Adrenal gland (tissue), 12 donors: ENCODE results near the gene DYNLRB2. TPM values are rescaled to one million over a fixed set of nuclear protein-coding genes. Genes with fewer than 3 reads are reported as not detected.

Experiments used
- DNase-seq, 7 donors: peaks; one replicate each; pipeline ENCODE4 v3.0.0-alpha.2; 2019 to 2020
- H3K27ac ChIP-seq, 5 donors: fragments of 200-600 bp; sonication (generic) in 4 of 5; 1 replicate in 3 of 5; 2 replicates in 2 of 5; pipeline versions ENCODE4 v1.5.1 to v1.8.0; 2016 to 2020; ENCODE audit warnings: mild to moderate bottlenecking in 1 of 5
- H3K27me3 ChIP-seq: fragments of 200-600 bp; 2 replicates; pipeline ENCODE4 v1.8.0; 2021
- H3K36me3 ChIP-seq, 2 donors: fragments of 200-600 bp; replicated peaks in 1 of 2; 1 replicate in 1 of 2; 2 replicates in 1 of 2; pipeline versions ENCODE4 v1.5.1 to v1.8.0; 2018 to 2022
- H3K4me1 ChIP-seq, 2 donors: fragments of 200-600 bp; replicated peaks in 1 of 2; 1 replicate in 1 of 2; 2 replicates in 1 of 2; pipeline versions ENCODE4 v1.5.1 to v1.8.0; 2018 to 2021
- H3K4me3 ChIP-seq, 4 donors: fragments of 200-600 bp; sonication (generic) in 3 of 4; one replicate each; pipeline ENCODE4 v1.5.1; 2016 to 2018
- H3K9me3 ChIP-seq, 3 donors: fragments of 200-600 bp; sonication (generic) in 1 of 3; replicated peaks in 1 of 3; 1 replicate in 2 of 3; 2 replicates in 1 of 3; pipeline versions ENCODE4 v1.5.1 to v1.8.0; 2016 to 2021
- POLR2A ChIP-seq, 2 donors: fragments of 450-650 bp; IDR thresholded peaks; one replicate each; pipeline ENCODE4 v1.6.1; 2017; ENCODE audit warnings: antibody characterized with exemption in 2 of 2, mild to moderate bottlenecking in 2 of 2, moderate library complexity in 1 of 2
- WGBS, 4 donors: extraction: QIAGEN DNeasy Blood & Tissue Kit in 2 of 4; methylation state at CpG; one replicate each; pipeline versions ENCODE4 v1.1.5 to v1.1.7; 2013 to 2017; 5-methylcytosine and 5-hydroxymethylcytosine counted together
- intact Hi-C, 2 donors: fragments of 100-400 bp; cut with DNase I; formaldehyde crosslinking; loops; one replicate each; pipeline versions ENCODE4 v1.14.1 to v1.15.0; 2022 to 2023
- polyA plus RNA-seq, 3 donors: library from polyadenylated mRNA; stranded (reverse); fragments of 200-250 nt in 2 of 3; fragments of 350-450 nt in 1 of 3; fragmentation: Illumina TruSeq in 1 of 3; extraction: RNeasy Lipid Tissue Mini Kit (QIAGEN cat#74804) in 1 of 3; gene quantifications; one replicate each; pipeline ENCODE4 v1.2.3, GENCODE V29; 2013 to 2014
- total RNA-seq, 9 donors: library from RNA; depleted of rRNA in 4 of 9; stranded (reverse); fragments of >200 nt in 4 of 9; fragments of 120-200 nt in 1 of 9; fragmentation: NEBNext Ultra II Directional in 1 of 9; extraction: Animal tissue kit (Norgen Biotek cat#: 25700) in 1 of 9; gene quantifications; one replicate each; pipeline versions ENCODE4 v1.1.0 to v1.2.4, GENCODE V29; 2013 to 2023
- TF ChIP-seq, protein P1 (sequence below), 6 experiments: fragments of 450-650 bp in 4 of 6; fragments of 200-600 bp in 2 of 6; sonication (generic) in 1 of 6; IDR thresholded peaks; 1 replicate in 5 of 6; 2 replicates in 1 of 6; pipeline versions ENCODE4 v1.5.1 to v1.8.0; 2016 to 2021; ENCODE audit warnings: antibody characterized with exemption in 6 of 6, mild to moderate bottlenecking in 2 of 6, moderate library complexity in 1 of 6
- donor health status: healthy with polysubstance abuse.
- donor health status: Bipolar disorder and iron deficiency.
- donor health status: DM: yes; HTN: yes; CAD: no.
- donor health status: DM: no; HTN: no; CAD: no.
- donor health status: DM: no; HTN: no; CAD: no.
- donor health status: DM: yes; HTN: yes; CAD: no.

Gene DYNLRB2
- total and polyA plus RNA-seq, 12 donors = 1.4 to 6.4 (median 2.7) TPM; not detected in 1

GRCh38 chr16:80544326-80544725, 3.5 kb downstream of the DYNLRB2 start:
- 67 to 77% (median 72%) methylated on average over 6 of the region's 6 CpGs for WGBS, 4 donors
- peaks cover 0 to 6% of the 10 kb centered on the region in 2 donors for H3K4me1 ChIP-seq
- no peak for TF ChIP-seq POLR2A (IDR thresholded peaks at IDR 0.05)
- TF ChIP-seq, protein P1, sequence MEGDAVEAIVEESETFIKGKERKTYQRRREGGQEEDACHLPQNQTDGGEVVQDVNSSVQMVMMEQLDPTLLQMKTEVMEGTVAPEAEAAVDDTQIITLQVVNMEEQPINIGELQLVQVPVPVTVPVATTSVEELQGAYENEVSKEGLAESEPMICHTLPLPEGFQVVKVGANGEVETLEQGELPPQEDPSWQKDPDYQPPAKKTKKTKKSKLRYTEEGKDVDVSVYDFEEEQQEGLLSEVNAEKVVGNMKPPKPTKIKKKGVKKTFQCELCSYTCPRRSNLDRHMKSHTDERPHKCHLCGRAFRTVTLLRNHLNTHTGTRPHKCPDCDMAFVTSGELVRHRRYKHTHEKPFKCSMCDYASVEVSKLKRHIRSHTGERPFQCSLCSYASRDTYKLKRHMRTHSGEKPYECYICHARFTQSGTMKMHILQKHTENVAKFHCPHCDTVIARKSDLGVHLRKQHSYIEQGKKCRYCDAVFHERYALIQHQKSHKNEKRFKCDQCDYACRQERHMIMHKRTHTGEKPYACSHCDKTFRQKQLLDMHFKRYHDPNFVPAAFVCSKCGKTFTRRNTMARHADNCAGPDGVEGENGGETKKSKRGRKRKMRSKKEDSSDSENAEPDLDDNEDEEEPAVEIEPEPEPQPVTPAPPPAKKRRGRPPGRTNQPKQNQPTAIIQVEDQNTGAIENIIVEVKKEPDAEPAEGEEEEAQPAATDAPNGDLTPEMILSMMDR (IDR thresholded peaks at IDR 0.05) = no peak
- no peaks in the 10 kb centered on the region for H3K9me3 ChIP-seq
- H3K27me3 ChIP-seq = no peaks in the 10 kb centered on the region
- H3K36me3 ChIP-seq = no peaks in the 10 kb centered on the region
- no peak overlapping the region for H3K27ac ChIP-seq
- DNase-seq = no peak
- no peak overlapping the region for H3K4me3 ChIP-seq
- intact Hi-C loops = loop anchor here in 1 of 2 donors (10.0 kb wide), 1 partner anchor 280 kb away; no protein-coding TSS in a partner anchor

DNA sequence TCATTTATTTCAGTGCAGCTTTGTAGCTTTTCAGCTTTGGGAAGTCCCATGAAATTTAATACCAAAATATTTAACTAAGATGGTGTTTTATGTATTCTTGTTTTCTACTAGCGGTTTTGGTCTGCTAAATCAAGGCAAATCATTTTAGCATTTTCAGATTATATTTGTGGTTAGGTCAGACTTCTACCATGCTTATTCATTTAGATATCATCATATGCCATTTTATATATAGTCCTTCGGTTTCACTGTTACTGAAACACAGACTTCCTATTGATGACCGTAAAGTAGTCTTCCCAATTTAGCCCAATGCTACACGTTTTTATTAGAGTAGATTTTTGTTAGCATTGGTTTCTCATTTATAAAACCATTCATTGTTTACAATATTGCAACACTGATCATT, 5.5 kb downstream of the DYNLRB2 start:
- TF ChIP-seq, protein P1 (IDR thresholded peaks at IDR 0.05) = no peak
- no peak for TF ChIP-seq POLR2A (IDR thresholded peaks at IDR 0.05)
- 66 to 75% (median 74%) methylated on average over 4 of the region's 4 CpGs for WGBS, 4 donors
- no peak overlapping the region for H3K27ac ChIP-seq

GRCh38 chr16:80547145-80547544, 6.4 kb downstream of the DYNLRB2 start:
- TF ChIP-seq, protein P1 (IDR thresholded peaks at IDR 0.05) = no peak
- no peak for TF ChIP-seq POLR2A (IDR thresholded peaks at IDR 0.05)
- no peaks in the 10 kb centered on the region for H3K9me3 ChIP-seq
- DNase-seq = no peak
- H3K27ac ChIP-seq = no peak overlapping the region
- no peak overlapping the region for H3K4me3 ChIP-seq
- H3K36me3 ChIP-seq = no peaks in the 10 kb centered on the region
- no peaks in the 10 kb centered on the region for H3K4me1 ChIP-seq
- no peaks in the 10 kb centered on the region for H3K27me3 ChIP-seq
- WGBS, 4 donors = 78 to 88% (median 78%) methylated on average over 2 of the region's 2 CpGs
- intact Hi-C loops = loop anchor here in 1 of 2 donors (10.0 kb wide), 1 partner anchor 278 kb away; no protein-coding TSS in a partner anchor

More for the DNA sequence above, 5.5 kb downstream of the DYNLRB2 start:
- Histone ChIP-seq H3K27me3 (no peaks in the 10 kb centered on the region), H3K36me3 (no peaks in the 10 kb centered on the region), H3K4me1 (no peaks in the 10 kb centered on the region), H3K4me3 (no peak overlapping the region), H3K9me3 (no peaks in the 10 kb centered on the region)
- no peak for DNase-seq
- intact Hi-C loops = loop anchor here in 1 of 2 donors (10.0 kb wide), 1 partner anchor 279 kb away; no protein-coding TSS in a partner anchor

GRCh38 chr16:80552277-80552676, 11.5 kb downstream of the DYNLRB2 start:
- H3K9me3 ChIP-seq = no peaks in the 10 kb centered on the region
- intact Hi-C loops = no loop called here
- H3K36me3 ChIP-seq = no peaks in the 10 kb centered on the region
- H3K27ac ChIP-seq = no peak overlapping the region
- DNase-seq = no peak
- H3K4me3 ChIP-seq = no peak overlapping the region
- TF ChIP-seq, protein P1 (IDR thresholded peaks at IDR 0.05) = no peak
- no peak for TF ChIP-seq POLR2A (IDR thresholded peaks at IDR 0.05)
- WGBS, 4 donors = 58 to 73% (median 68%) methylated on average over 4 to 5 of the region's 5 CpGs
- H3K4me1 ChIP-seq = no peaks in the 10 kb centered on the region
- no peaks in the 10 kb centered on the region for H3K27me3 ChIP-seq
